A673 (cell line): ENCODE measurements around the gene REC114.

Experiments used
- CTCF ChIP-seq: fragments of 300-800, 200-600 bp; sonication (generic); conservative IDR thresholded peaks from 2 replicates; pipeline ENCODE4 v1.5.1; 2017; ENCODE audit warnings: low read depth, mild to moderate bottlenecking, antibody characterized with exemption, low read length, moderate library complexity, mixed read lengths
- EZH2 ChIP-seq: fragments of 200-600 bp; sonication (generic); IDR thresholded peaks from 2 replicates; pipeline ENCODE4 v1.6.1; 2017; ENCODE audit warnings: borderline replicate concordance, low read depth, mild to moderate bottlenecking, mixed read lengths, antibody characterized with exemption, low read length; ENCODE audit not compliant: poor library complexity, severe bottlenecking

GRCh38 chr15:73424506-73424905 is 18.5 kb upstream of the REC114 start:
- TF ChIP-seq CTCF, result no peak
- TF ChIP-seq EZH2, result no peak
